Parathyroid adenoma (tissue), 2 donors: Measurements from ENCODE around the gene CCDC89.
"Not testable (repeated sequence)": the region's sequence is repeated elsewhere in the genome, so short reads cannot be mapped to it uniquely, and the experiment has no call there.

Experiments used
- H2AFZ ChIP-seq: fragments of 300-600 bp; sonication (generic); one replicate; pipeline ENCODE4 v1.7.0; 2017; ENCODE audit warnings: antibody characterized with exemption, mild to moderate bottlenecking
- H3K27ac ChIP-seq: fragments of 300-600 bp; sonication (generic); one replicate; pipeline ENCODE4 v1.7.0; 2017
- H3K27me3 ChIP-seq: fragments of 300-600 bp; sonication (generic); one replicate; pipeline ENCODE4 v1.7.0; 2017; ENCODE audit warnings: low read length; ENCODE audit not compliant: control insufficient read depth, insufficient read depth
- H3K36me3 ChIP-seq: fragments of 300-600 bp; sonication (generic); one replicate; pipeline ENCODE4 v1.7.0; 2017; ENCODE audit warnings: low read length; ENCODE audit not compliant: control insufficient read depth, insufficient read depth
- H3K4me1 ChIP-seq: fragments of 300-600 bp; sonication (generic); one replicate; pipeline ENCODE4 v1.7.0; 2017; ENCODE audit warnings: control low read depth
- H3K4me2 ChIP-seq: fragments of 300-600 bp; sonication (generic); one replicate; pipeline ENCODE4 v1.7.0; 2017; ENCODE audit warnings: low read length
- H3K4me3 ChIP-seq: fragments of 300-600 bp; sonication (generic); one replicate; pipeline ENCODE4 v1.7.0; 2017; ENCODE audit warnings: low read depth, low read length
- H3K79me2 ChIP-seq: fragments of 300-600 bp; sonication (generic); one replicate; pipeline ENCODE4 v1.7.0; 2017; ENCODE audit warnings: control low read depth
- H3K9ac ChIP-seq: fragments of 300-600 bp; sonication (generic); one replicate; pipeline ENCODE4 v1.7.0; 2017; ENCODE audit warnings: mild to moderate bottlenecking
- H3K9me3 ChIP-seq: fragments of 300-600 bp; sonication (generic); one replicate; pipeline ENCODE4 v1.7.0; 2017; ENCODE audit warnings: low read length; ENCODE audit not compliant: control insufficient read depth
- TF ChIP-seq, protein P1 (sequence below): fragments of 300-600 bp; sonication (generic); IDR thresholded peaks from one replicate; pipeline ENCODE4 v1.7.0; 2017; ENCODE audit warnings: antibody characterized with exemption, mild to moderate bottlenecking
- donor health status: primary hyperparathyroidism.

The CCDC89 gene

GRCh38 chr11:85658180-85658579 lies 27.8 kb downstream of the CCDC89 start:
- no peak overlapping the region for H3K4me2 ChIP-seq
- peaks cover 3% of the 10 kb centered on the region for H3K4me1 ChIP-seq
- TF ChIP-seq, protein P1, sequence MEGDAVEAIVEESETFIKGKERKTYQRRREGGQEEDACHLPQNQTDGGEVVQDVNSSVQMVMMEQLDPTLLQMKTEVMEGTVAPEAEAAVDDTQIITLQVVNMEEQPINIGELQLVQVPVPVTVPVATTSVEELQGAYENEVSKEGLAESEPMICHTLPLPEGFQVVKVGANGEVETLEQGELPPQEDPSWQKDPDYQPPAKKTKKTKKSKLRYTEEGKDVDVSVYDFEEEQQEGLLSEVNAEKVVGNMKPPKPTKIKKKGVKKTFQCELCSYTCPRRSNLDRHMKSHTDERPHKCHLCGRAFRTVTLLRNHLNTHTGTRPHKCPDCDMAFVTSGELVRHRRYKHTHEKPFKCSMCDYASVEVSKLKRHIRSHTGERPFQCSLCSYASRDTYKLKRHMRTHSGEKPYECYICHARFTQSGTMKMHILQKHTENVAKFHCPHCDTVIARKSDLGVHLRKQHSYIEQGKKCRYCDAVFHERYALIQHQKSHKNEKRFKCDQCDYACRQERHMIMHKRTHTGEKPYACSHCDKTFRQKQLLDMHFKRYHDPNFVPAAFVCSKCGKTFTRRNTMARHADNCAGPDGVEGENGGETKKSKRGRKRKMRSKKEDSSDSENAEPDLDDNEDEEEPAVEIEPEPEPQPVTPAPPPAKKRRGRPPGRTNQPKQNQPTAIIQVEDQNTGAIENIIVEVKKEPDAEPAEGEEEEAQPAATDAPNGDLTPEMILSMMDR = no peak
- peaks cover 4% of the 10 kb centered on the region for H3K79me2 ChIP-seq
- no peaks in the 10 kb centered on the region for H3K27me3 ChIP-seq
- no peaks in the 10 kb centered on the region for H3K9me3 ChIP-seq
- no peak overlapping the region for H2AFZ ChIP-seq
- no peak overlapping the region for H3K4me3 ChIP-seq
- H3K27ac ChIP-seq = no peak overlapping the region
- H3K36me3 ChIP-seq = no peaks in the 10 kb centered on the region
- H3K9ac ChIP-seq = no peak overlapping the region

DNA sequence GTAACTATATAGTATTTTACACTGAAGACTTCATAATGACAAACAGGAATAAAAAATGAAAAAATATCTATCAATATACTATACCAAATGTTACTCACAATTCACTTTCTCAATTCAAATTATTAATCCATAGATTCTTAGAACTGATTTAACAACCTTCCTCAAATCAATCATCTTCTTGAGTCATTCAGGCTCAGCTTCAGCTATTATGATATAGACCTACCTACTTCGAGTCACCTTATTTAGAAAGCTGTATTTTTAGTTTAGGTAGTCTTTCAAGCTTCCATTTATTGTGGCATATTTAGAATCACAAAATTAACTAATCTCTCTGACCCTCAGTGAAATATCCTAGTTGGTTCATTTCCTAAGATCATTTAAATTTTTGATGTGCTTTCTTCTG lies 29.2 kb downstream of the CCDC89 start:
- Histone ChIP-seq H3K36me3 (no peaks in the 10 kb centered on the region), H3K27me3 (no peaks in the 10 kb centered on the region), H3K9me3 (no peaks in the 10 kb centered on the region), H3K4me2 (no peak overlapping the region), H3K27ac (no peak overlapping the region), H2AFZ (no peak overlapping the region), H3K4me3 (no peak overlapping the region), H3K4me1 (peaks cover 3% of the 10 kb centered on the region), H3K9ac (no peak overlapping the region), H3K79me2 (peaks cover 4% of the 10 kb centered on the region)
- TF ChIP-seq, protein P1 = no peak

GRCh38 chr11:85654343-85654742 lies 31.7 kb downstream of the CCDC89 start:
- H3K4me2 ChIP-seq, H3K27me3 ChIP-seq, H3K79me2 ChIP-seq, H3K4me1 ChIP-seq, H3K4me3 ChIP-seq, H3K9ac ChIP-seq, H3K27ac ChIP-seq, H2AFZ ChIP-seq, H3K36me3 ChIP-seq, H3K9me3 ChIP-seq: not testable (repeated sequence)

DNA sequence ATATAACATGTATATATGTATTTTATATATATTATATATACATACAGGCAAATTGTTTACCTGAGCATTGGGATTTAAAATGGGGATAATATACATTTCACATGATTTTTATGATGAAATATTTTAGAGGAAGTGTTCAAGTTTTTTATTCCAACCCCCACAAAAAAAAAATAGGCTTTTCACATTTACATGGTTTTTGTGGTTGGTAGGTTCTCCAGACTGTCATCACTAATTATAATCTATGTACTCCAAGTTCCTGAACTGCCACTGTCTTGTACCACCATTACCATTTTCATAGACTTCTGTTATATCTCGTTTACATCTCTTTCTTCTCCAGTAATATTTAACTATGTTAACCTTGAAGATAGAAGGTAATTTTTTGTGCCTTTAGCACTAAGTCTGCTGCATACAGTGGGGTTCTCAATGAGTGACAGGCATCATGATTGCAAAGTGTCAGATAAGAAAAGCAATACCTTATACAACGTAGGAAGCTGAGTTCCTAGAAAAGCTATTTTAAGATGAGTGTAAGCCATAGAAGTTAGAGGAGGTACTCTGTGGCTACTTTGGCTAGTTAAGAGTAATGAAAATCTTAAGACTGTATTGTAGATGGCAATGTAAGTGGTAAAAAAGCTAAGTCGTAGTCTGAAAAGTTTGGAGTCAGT lies 33.1 kb downstream of the CCDC89 start:
- H3K4me3 ChIP-seq = no peak overlapping the region
- no peak overlapping the region for H3K27ac ChIP-seq
- H3K79me2 ChIP-seq = no peaks in the 10 kb centered on the region
- H3K36me3 ChIP-seq = no peaks in the 10 kb centered on the region
- H3K4me1 ChIP-seq = no peaks in the 10 kb centered on the region
- no peaks in the 10 kb centered on the region for H3K9me3 ChIP-seq
- H3K27me3 ChIP-seq = no peaks in the 10 kb centered on the region
- no peak overlapping the region for H2AFZ ChIP-seq
- no peak overlapping the region for H3K4me2 ChIP-seq
- TF ChIP-seq, protein P1 = no peak
- H3K9ac ChIP-seq = no peak overlapping the region

DNA sequence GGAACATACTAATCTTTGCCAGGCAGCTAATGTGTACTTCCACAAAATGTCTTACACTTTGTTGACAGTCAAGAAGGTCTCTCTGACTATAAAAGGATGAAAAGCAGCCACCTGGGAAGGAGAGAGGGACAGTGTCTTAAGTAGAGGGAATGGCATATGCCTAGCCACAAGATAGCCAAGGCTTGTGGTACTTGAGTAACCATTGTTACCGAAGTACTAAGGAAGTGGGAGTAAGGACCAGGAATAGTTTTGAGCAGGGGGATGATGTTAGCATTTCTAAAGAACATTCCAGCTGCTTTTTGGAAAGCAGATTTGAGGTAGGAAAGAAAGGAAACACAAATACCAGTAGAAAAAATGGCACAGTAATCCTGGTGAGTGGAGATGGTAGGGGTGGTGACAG lies 34.9 kb downstream of the CCDC89 start:
- TF ChIP-seq, protein P1 = no peak
- Histone ChIP-seq H3K27ac (no peak overlapping the region), H3K27me3 (no peaks in the 10 kb centered on the region), H3K4me2 (no peak overlapping the region), H3K4me3 (no peak overlapping the region), H3K9ac (no peak overlapping the region), H3K36me3 (no peaks in the 10 kb centered on the region), H3K79me2 (no peaks in the 10 kb centered on the region), H2AFZ (no peak overlapping the region), H3K9me3 (no peaks in the 10 kb centered on the region), H3K4me1 (no peaks in the 10 kb centered on the region)
